ENCODE data around the gene RBL1.
"Not testable (repeated sequence)": the region's sequence is repeated elsewhere in the genome, so short reads cannot be mapped to it uniquely, and the experiment has no call there.

The RBL1 gene

GRCh38 chr20:37075932-37076685 is 19.7 kb downstream of the RBL1 start:
- Histone ChIP-seq H3K27me3 (ENCODE audit: control insufficient read depth in 1 of 2, insufficient read depth in 1 of 2, low read length in 2 of 2) (no peaks in the 10 kb centered on the region), H3K36me3 (ENCODE audit: control insufficient read depth in 1 of 2, insufficient read depth in 2 of 2, low read depth in 1 of 2, low read length in 2 of 2) (no peaks in the 10 kb centered on the region), H3K27ac (ENCODE audit: low read length, poor library complexity, severe bottlenecking) (no peak overlapping the region), H3K4me1 (ENCODE audit: control insufficient read depth, insufficient read depth, low read depth, low read length) (peaks cover 3% of the 10 kb centered on the region), H3K4me2 (ENCODE audit: low read length, poor library complexity, severe bottlenecking) (no peak overlapping the region), H2AK5ac (ENCODE audit: low read length, severe bottlenecking) (no peak overlapping the region), H3K4ac (ENCODE audit: low read depth in 1 of 2, low read length in 2 of 2) (no peak overlapping the region), H4K8ac (ENCODE audit: low read length) (no peak overlapping the region), H2BK15ac (ENCODE audit: low read depth, poor library complexity, severe bottlenecking) (no peak overlapping the region), H2BK5ac (ENCODE audit: low read depth, low read length, poor library complexity, severe bottlenecking) (no peak overlapping the region), H3K18ac (ENCODE audit: low read depth in 1 of 2, low read length in 2 of 2) (no peak overlapping the region), H3K14ac (ENCODE audit: low read length in 2 of 2) (no peak overlapping the region), H4K91ac (ENCODE audit: low read length) (no peak overlapping the region), H3K9me3 (ENCODE audit: control insufficient read depth, low read length) (no peaks in the 10 kb centered on the region), H3K9ac (ENCODE audit: low read length) (no peak overlapping the region), H2BK120ac (ENCODE audit: low read depth, low read length) (no peak overlapping the region), H3K79me1 (replicated peaks; ENCODE audit: low read length, poor library complexity, severe bottlenecking) (peaks cover 17% of the 10 kb centered on the region), H2BK12ac (ENCODE audit: low read length in 2 of 2) (no peak overlapping the region), H2AFZ (ENCODE audit: low read depth, low read length) (no peak overlapping the region), H3K23ac (ENCODE audit: low read length in 2 of 2) (no peak overlapping the region), H3K4me3 (ENCODE audit: insufficient read depth in 1 of 2, low read depth in 1 of 2, low read length in 2 of 2) (no peak overlapping the region)
- peak; percentile 71 for DNase-seq
- 67% methylated on average over 2 of the region's 3 CpGs for WGBS

- no peak overlapping the region for H2BK15ac ChIP-seq (ENCODE audit: low read depth, poor library complexity, severe bottlenecking)
- H3K4me2 ChIP-seq (ENCODE audit: low read length, poor library complexity, severe bottlenecking), result no peak overlapping the region
- H3K23ac ChIP-seq (ENCODE audit: low read length in 2 of 2), result no peak overlapping the region
- no peak overlapping the region for H2BK12ac ChIP-seq (ENCODE audit: low read length in 2 of 2)
- H3K9me3 ChIP-seq (ENCODE audit: control insufficient read depth, low read length), result no peaks in the 10 kb centered on the region
- H3K14ac ChIP-seq (ENCODE audit: low read length in 2 of 2), result no peak overlapping the region
- H2BK120ac ChIP-seq (ENCODE audit: low read depth, low read length), result no peak overlapping the region
- no peak overlapping the region for H4K91ac ChIP-seq (ENCODE audit: low read length)
- no peak overlapping the region for H2AFZ ChIP-seq (ENCODE audit: low read depth, low read length)
- no peak overlapping the region for H3K4ac ChIP-seq (ENCODE audit: low read depth in 1 of 2, low read length in 2 of 2)
- peak overlapping the region in 1 of 2 experiments; percentile 43 for H3K18ac ChIP-seq (ENCODE audit: low read depth in 1 of 2, low read length in 2 of 2)
- H2AK5ac ChIP-seq (ENCODE audit: low read length, severe bottlenecking), result no peak overlapping the region
- no peak overlapping the region for H3K4me3 ChIP-seq (ENCODE audit: insufficient read depth in 1 of 2, low read depth in 1 of 2, low read length in 2 of 2)
- no peak overlapping the region for H3K9ac ChIP-seq (ENCODE audit: low read length)
- H4K8ac ChIP-seq (ENCODE audit: low read length), result no peak overlapping the region
- DNase-seq, result no peak
- H2BK5ac ChIP-seq (ENCODE audit: low read depth, low read length, poor library complexity, severe bottlenecking), result no peak overlapping the region
- peaks cover 12% of the 10 kb centered on the region for H3K79me1 ChIP-seq (replicated peaks; ENCODE audit: low read length, poor library complexity, severe bottlenecking)
- peaks cover 3% of the 10 kb centered on the region for H3K4me1 ChIP-seq (ENCODE audit: control insufficient read depth, insufficient read depth, low read depth, low read length)
- no peak overlapping the region for H3K27ac ChIP-seq (ENCODE audit: low read length, poor library complexity, severe bottlenecking)
- WGBS, result over 99% methylated on average over 10 of the region's 17 CpGs
- no peaks in the 10 kb centered on the region for H3K36me3 ChIP-seq (ENCODE audit: control insufficient read depth in 1 of 2, insufficient read depth in 2 of 2, low read depth in 1 of 2, low read length in 2 of 2)
- no peaks in the 10 kb centered on the region for H3K27me3 ChIP-seq (ENCODE audit: control insufficient read depth in 1 of 2, insufficient read depth in 1 of 2, low read length in 2 of 2)
Observed at GRCh38 chr20:37072293-37073196, 23.3 kb downstream of the RBL1 start.

GRCh38 chr20:37071481-37071911 is 24.3 kb downstream of the RBL1 start:
- no peaks in the 10 kb centered on the region for H3K27me3 ChIP-seq (ENCODE audit: control insufficient read depth in 1 of 2, insufficient read depth in 1 of 2, low read length in 2 of 2)
- peak overlapping the region in 1 of 2 experiments; percentile 5 for H3K4ac ChIP-seq (ENCODE audit: low read depth in 1 of 2, low read length in 2 of 2)
- 27% methylated on average over 4 of the region's 4 CpGs for WGBS
- no peak overlapping the region for H3K9ac ChIP-seq (ENCODE audit: low read length)
- no peak overlapping the region for H2AFZ ChIP-seq (ENCODE audit: low read depth, low read length)
- H3K23ac ChIP-seq (ENCODE audit: low read length in 2 of 2), result no peak overlapping the region
- H3K9me3 ChIP-seq (ENCODE audit: control insufficient read depth, low read length), result no peaks in the 10 kb centered on the region
- H4K8ac ChIP-seq (ENCODE audit: low read length), result peak overlapping the region; percentile 59
- H3K27ac ChIP-seq (ENCODE audit: low read length, poor library complexity, severe bottlenecking), result no peak overlapping the region
- H3K14ac ChIP-seq (ENCODE audit: low read length in 2 of 2), result no peak overlapping the region
- H2AK5ac ChIP-seq (ENCODE audit: low read length, severe bottlenecking), result no peak overlapping the region
- H3K4me1 ChIP-seq (ENCODE audit: control insufficient read depth, insufficient read depth, low read depth, low read length), result peaks cover 3% of the 10 kb centered on the region
- H2BK120ac ChIP-seq (ENCODE audit: low read depth, low read length), result no peak overlapping the region
- peak overlapping the region; percentile 73 for H4K91ac ChIP-seq (ENCODE audit: low read length)
- no peak overlapping the region for H3K4me2 ChIP-seq (ENCODE audit: low read length, poor library complexity, severe bottlenecking)
- peak overlapping the region in 1 of 2 experiments; percentile 26 for H3K18ac ChIP-seq (ENCODE audit: low read depth in 1 of 2, low read length in 2 of 2)
- peaks cover 0 to 2% of the 10 kb centered on the region in 2 experiments for H3K36me3 ChIP-seq (ENCODE audit: control insufficient read depth in 1 of 2, insufficient read depth in 2 of 2, low read depth in 1 of 2, low read length in 2 of 2)
- no peak overlapping the region for H2BK15ac ChIP-seq (ENCODE audit: low read depth, poor library complexity, severe bottlenecking)
- peaks cover 9% of the 10 kb centered on the region for H3K79me1 ChIP-seq (replicated peaks; ENCODE audit: low read length, poor library complexity, severe bottlenecking)
- H2BK5ac ChIP-seq (ENCODE audit: low read depth, low read length, poor library complexity, severe bottlenecking), result no peak overlapping the region
- peak; percentile 81 for DNase-seq
- no peak overlapping the region for H3K4me3 ChIP-seq (ENCODE audit: insufficient read depth in 1 of 2, low read depth in 1 of 2, low read length in 2 of 2)
- no peak overlapping the region for H2BK12ac ChIP-seq (ENCODE audit: low read length in 2 of 2)

- H3K9me3 ChIP-seq (ENCODE audit: control insufficient read depth, low read length); H3K14ac ChIP-seq (ENCODE audit: low read length in 2 of 2); H3K23ac ChIP-seq (ENCODE audit: low read length in 2 of 2); H2BK15ac ChIP-seq (ENCODE audit: low read depth, poor library complexity, severe bottlenecking); H3K18ac ChIP-seq (ENCODE audit: low read depth in 1 of 2, low read length in 2 of 2); H3K36me3 ChIP-seq (ENCODE audit: control insufficient read depth in 1 of 2, insufficient read depth in 2 of 2, low read depth in 1 of 2, low read length in 2 of 2); DNase-seq; H2AK5ac ChIP-seq (ENCODE audit: low read length, severe bottlenecking); H2BK12ac ChIP-seq (ENCODE audit: low read length in 2 of 2); H2BK5ac ChIP-seq (ENCODE audit: low read depth, low read length, poor library complexity, severe bottlenecking); H3K4me2 ChIP-seq (ENCODE audit: low read length, poor library complexity, severe bottlenecking); H3K79me1 ChIP-seq (replicated peaks; ENCODE audit: low read length, poor library complexity, severe bottlenecking); H3K27me3 ChIP-seq (ENCODE audit: control insufficient read depth in 1 of 2, insufficient read depth in 1 of 2, low read length in 2 of 2); H4K91ac ChIP-seq (ENCODE audit: low read length); H2BK120ac ChIP-seq (ENCODE audit: low read depth, low read length); H3K4me1 ChIP-seq (ENCODE audit: control insufficient read depth, insufficient read depth, low read depth, low read length); H2AFZ ChIP-seq (ENCODE audit: low read depth, low read length); H3K4ac ChIP-seq (ENCODE audit: low read depth in 1 of 2, low read length in 2 of 2); H3K9ac ChIP-seq (ENCODE audit: low read length); H3K27ac ChIP-seq (ENCODE audit: low read length, poor library complexity, severe bottlenecking); H3K4me3 ChIP-seq (ENCODE audit: insufficient read depth in 1 of 2, low read depth in 1 of 2, low read length in 2 of 2); H4K8ac ChIP-seq (ENCODE audit: low read length): not testable (repeated sequence)
- 95% methylated on average over 11 of the region's 25 CpGs for WGBS
Observed at GRCh38 chr20:37069563-37069962, 26.2 kb downstream of the RBL1 start.

Measured in mesenchymal stem cell (in vitro differentiated cells and primary cell).